ENCODE data around the gene AXDND1.
"Not testable (repeated sequence)": the region's sequence is repeated elsewhere in the genome, so short reads cannot be mapped to it uniquely, and the experiment has no call there.

AXDND1 gene

DNA sequence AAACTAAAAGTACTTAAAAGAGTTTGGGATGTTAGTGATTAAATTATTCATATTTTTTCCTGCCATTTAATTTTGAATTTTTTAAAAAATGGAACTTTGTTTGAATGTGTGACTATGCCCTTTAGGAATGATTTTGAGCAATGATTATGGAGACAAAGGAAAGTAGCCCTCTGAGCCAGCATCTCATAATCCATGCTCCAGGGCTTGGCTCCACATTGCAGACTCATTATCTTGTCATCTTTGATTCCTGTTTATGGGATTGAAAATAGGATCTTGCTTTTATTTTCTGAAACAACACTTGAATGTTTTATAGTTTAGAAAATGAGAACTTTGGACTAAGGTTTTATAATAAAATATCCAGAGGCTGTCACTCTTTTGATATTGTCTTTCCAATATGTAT lies 14.5 kb downstream of the AXDND1 start:
- in situ Hi-C loops (cut with HindIII; ENCODE audit: low pct_unique_long_range_greater_than_20kb, low sequenced_read_pairs): no loop called here
- peak in 1 of 2 experiments; percentile 74 for DNase-seq (ENCODE audit: low read depth in 1 of 2, low spot score in 1 of 2)
- peak; percentile 85 for TF ChIP-seq JUND (IDR thresholded peaks at IDR 0.05; ENCODE audit: low read depth)

DNA sequence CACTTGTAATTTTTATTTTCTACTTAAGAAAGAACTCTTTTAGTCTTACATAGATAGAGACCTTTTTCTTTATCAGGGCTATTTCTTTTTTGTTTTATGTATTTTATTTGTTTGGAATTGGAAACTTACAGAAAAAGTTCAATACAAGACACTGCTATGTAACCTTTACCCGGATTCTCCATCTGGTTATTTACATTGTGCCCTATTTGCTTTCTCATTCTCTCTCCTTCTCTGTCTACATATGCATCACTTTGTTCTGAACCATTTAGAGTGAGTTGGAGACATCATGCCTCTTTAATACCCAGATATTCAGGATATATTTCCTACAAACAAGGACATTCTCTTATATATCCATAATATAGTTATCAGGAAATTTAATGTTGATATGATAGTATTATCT lies 18.3 kb downstream of the AXDND1 start:
- no peak for TF ChIP-seq JUND (IDR thresholded peaks at IDR 0.05; ENCODE audit: low read depth)
- DNase-seq (ENCODE audit: low read depth in 1 of 2, low spot score in 1 of 2): no peak
- in situ Hi-C loops (cut with HindIII; ENCODE audit: low pct_unique_long_range_greater_than_20kb, low sequenced_read_pairs): no loop called here

DNA sequence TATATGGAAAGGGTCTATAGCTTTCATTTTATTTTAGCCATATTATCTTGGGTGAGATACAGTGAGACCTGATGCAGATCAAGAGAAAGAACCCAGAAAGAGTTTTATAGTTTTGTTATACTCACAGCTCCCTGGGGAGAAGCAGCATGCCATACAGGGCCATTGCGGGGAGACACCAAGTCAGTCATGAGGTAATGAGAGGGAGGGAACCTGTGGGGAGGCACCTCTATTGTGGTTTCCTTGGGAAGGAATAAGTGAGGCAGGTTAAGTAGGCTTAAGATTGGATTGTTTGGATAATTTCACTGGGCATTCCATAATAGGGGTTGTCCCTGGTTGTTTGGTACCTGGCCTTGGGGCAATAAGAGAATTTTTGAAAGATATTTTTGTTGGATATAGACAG lies 19.7 kb downstream of the AXDND1 start:
- in situ Hi-C loops (cut with HindIII; ENCODE audit: low pct_unique_long_range_greater_than_20kb, low sequenced_read_pairs): no loop called here
- no peak for TF ChIP-seq JUND (IDR thresholded peaks at IDR 0.05; ENCODE audit: low read depth)

DNA sequence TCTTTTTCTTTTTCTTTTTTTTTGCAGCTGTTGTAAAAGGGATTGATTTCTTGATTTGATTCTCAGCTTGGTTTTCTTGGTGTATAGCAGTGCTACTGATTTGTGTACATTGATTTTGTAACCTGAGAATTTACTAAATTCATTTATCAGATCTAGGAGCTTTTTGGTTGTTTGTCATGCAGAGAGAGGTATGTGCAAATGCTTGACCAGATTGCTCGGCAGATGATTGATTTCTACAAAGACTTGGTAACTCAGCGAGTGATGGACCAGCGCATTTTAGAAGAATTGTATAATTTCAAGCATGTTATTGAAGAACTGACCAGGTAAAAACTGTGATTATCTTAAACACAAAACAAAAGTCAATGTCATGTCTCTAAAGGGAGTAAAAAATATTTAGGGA lies 27.9 kb downstream of the AXDND1 start:
- peak in 1 of 2 experiments; percentile 71 for DNase-seq (ENCODE audit: low read depth in 1 of 2, low spot score in 1 of 2)
- TF ChIP-seq JUND (IDR thresholded peaks at IDR 0.05; ENCODE audit: low read depth): peak; percentile 60; the same call in 1 of the 2 replicates
- in situ Hi-C loops (cut with HindIII; ENCODE audit: low pct_unique_long_range_greater_than_20kb, low sequenced_read_pairs): no loop called here

More for the DNA sequence above, 19.7 kb downstream of the AXDND1 start:
- no peak for DNase-seq (ENCODE audit: low read depth in 1 of 2, low spot score in 1 of 2)

DNA sequence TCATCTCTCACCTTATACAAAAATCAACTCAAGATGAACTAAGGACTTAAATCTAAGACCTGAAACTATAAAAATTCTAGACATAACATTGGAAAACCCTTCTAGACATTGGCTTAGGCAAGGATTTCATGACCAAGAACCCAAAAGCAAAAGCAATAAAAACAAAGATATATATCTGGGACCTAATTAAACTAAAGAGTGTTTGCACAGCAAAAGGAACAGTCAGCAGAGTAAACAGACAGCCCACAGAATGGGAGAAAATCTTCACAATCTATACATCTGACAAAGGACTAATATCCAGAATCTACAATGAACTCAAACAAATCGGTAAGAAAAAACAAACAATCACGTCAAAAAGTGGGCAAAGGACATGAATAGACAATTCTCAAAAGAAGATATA lies 33.6 kb downstream of the AXDND1 start:
- peak; percentile 95 for TF ChIP-seq JUND (IDR thresholded peaks at IDR 0.05; ENCODE audit: low read depth)
- in situ Hi-C loops (cut with HindIII; ENCODE audit: low pct_unique_long_range_greater_than_20kb, low sequenced_read_pairs): not testable (repeated sequence)
- peak in 1 of 2 experiments; percentile 66 for DNase-seq (ENCODE audit: low read depth in 1 of 2, low spot score in 1 of 2)

DNA sequence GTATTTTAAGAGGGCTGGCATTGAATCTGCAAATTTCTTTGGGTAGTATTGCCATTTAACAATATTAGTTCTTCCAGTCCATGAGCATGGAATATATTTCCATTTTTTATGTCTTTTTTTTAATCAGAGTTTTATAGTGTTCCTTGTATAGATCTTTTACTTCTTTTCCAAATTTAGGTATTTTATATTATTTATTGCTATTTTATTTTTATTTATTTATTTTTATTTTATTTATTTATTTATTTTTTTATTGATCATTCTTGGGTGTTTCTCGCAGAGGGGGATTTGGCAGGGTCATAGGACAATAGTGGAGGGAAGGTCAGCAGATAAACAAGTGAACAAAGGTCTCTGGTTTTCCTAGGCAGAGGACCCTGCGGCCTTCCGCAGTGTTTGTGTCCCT lies 52.0 kb downstream of the AXDND1 start:
- in situ Hi-C loops (cut with HindIII; ENCODE audit: low pct_unique_long_range_greater_than_20kb, low sequenced_read_pairs); DNase-seq (ENCODE audit: low read depth in 1 of 2, low spot score in 1 of 2): not testable (repeated sequence)

DNA sequence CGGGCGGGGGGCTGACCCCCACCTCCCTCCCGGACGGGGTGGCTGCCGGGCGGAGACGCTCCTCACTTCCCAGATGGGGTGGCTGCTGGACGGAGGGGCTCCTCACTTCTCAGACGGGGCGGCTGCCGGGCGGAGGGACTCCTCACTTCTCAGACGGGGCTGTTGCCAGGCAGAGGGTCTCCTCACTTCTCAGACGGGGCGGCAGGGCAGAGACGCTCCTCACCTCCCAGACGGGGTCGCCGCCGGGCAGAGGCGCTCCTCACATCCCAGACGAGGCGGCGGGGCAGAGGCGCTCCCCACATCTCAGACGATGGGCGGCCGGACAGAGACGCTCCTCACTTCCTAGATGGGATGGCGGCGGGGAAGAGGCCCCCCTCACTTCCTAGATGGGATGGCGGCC lies 52.9 kb downstream of the AXDND1 start:
- in situ Hi-C loops (cut with HindIII; ENCODE audit: low pct_unique_long_range_greater_than_20kb, low sequenced_read_pairs); DNase-seq (ENCODE audit: low read depth in 1 of 2, low spot score in 1 of 2): not testable (repeated sequence)

DNA sequence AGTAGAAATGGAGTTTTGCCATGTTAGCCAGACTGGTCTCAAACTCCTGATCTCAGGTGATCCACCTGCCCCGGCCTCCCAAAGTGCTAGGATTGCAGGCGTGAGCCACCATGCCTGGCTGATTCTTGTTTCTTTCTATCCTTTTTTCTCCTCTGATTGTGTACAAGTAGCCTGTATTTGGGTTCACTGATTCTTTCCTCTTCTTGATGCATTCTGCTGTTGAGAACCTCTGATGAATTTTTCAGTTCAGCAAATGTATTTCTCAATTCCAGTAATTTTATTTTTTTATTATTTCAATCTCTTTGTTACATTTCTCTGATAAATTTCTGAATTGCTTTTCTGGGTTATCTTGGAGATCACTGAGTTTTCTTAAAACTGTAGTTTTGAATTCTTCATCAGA lies 58.8 kb downstream of the AXDND1 start:
- no peak for DNase-seq (ENCODE audit: low read depth in 1 of 2, low spot score in 1 of 2)
- in situ Hi-C loops (cut with HindIII; ENCODE audit: low pct_unique_long_range_greater_than_20kb, low sequenced_read_pairs): no loop called here
- TF ChIP-seq JUND (IDR thresholded peaks at IDR 0.05; ENCODE audit: low read depth): no peak

DNA sequence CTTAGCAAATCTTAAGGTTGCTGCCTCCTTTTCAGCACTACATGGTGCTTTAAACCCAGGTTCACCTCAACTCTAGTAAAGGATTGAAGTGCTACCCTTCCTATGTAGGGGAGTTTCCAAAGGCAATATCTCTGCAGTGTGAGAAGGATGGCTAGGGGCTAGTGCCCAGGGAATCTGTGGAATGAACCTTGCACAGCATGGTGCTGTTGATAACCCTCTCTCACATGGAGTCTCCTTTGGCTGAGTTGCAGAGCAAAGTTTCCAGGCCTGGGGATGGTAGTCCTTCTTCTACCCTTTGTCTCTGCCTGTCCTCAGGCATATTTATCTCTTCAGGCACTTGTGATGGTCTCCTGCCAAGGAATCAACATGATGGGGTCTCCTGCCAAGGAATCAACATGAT lies 59.4 kb downstream of the AXDND1 start:
- in situ Hi-C loops (cut with HindIII; ENCODE audit: low pct_unique_long_range_greater_than_20kb, low sequenced_read_pairs): no loop called here
- no peak for TF ChIP-seq JUND (IDR thresholded peaks at IDR 0.05; ENCODE audit: low read depth)
- no peak for DNase-seq (ENCODE audit: low read depth in 1 of 2, low spot score in 1 of 2)

DNA sequence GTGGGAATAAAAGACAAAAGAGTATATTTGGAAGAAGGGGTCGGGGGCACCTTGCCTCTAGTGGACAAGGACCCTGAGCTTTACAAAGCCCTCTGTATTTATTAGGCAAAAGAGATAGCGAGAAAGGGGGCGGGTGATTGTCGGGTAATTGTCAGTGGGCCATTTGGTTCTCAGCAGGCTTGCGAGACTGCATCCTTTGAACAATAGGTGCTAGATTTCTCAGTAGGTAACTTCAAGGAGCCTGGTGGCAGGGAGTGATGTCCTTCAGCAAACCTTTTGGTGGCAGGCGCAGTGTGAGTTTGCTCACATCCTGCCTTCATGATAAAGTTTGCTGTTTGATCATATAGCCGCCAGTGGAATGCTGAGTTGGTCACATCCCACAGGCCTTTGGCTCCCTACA lies 71.4 kb downstream of the AXDND1 start:
- no peak for TF ChIP-seq JUND (IDR thresholded peaks at IDR 0.05; ENCODE audit: low read depth)
- no peak for DNase-seq (ENCODE audit: low read depth in 1 of 2, low spot score in 1 of 2)
- in situ Hi-C loops (cut with HindIII; ENCODE audit: low pct_unique_long_range_greater_than_20kb, low sequenced_read_pairs): no loop called here

DNA sequence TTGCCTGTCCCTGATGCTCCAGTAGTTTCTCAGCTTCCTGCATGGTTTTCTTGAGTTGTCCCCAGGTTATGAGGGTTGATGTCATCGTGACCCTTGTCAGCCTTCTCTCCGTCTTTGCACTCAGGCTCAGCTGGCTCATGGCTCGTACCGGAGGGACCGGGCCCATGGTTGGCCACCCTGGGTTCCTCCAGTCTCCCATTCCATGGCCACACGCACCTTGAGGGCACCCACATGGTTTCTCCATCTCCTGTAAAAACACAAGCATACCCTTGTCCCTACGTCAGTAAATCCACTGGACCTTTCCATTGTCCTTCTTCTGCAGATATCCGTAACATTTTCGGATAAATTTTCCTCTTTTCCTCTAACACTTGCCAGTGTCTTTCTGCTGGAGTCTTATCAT lies 73.9 kb downstream of the AXDND1 start:
- in situ Hi-C loops (cut with HindIII; ENCODE audit: low pct_unique_long_range_greater_than_20kb, low sequenced_read_pairs); DNase-seq (ENCODE audit: low read depth in 1 of 2, low spot score in 1 of 2): not testable (repeated sequence)

DNA sequence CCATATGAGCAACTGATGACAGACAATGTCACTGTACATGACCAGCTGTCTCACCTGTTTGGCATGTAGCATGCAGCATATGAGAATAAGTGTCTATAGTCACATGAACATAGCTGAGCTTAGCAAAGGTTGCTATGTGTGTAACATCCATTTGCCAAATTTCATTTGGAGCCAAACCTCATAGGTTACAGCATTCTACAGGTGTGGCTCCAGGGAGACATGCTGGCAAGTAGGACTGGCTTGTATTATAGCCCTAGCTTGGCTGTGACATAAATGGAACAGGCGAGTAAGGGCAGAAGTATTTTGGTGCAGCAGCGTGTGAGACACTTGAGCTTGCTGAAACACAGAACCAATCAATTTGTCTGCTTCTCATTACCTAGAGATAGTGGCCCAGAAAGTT lies 74.5 kb downstream of the AXDND1 start:
- in situ Hi-C loops (cut with HindIII; ENCODE audit: low pct_unique_long_range_greater_than_20kb, low sequenced_read_pairs); DNase-seq (ENCODE audit: low read depth in 1 of 2, low spot score in 1 of 2): not testable (repeated sequence)

DNA sequence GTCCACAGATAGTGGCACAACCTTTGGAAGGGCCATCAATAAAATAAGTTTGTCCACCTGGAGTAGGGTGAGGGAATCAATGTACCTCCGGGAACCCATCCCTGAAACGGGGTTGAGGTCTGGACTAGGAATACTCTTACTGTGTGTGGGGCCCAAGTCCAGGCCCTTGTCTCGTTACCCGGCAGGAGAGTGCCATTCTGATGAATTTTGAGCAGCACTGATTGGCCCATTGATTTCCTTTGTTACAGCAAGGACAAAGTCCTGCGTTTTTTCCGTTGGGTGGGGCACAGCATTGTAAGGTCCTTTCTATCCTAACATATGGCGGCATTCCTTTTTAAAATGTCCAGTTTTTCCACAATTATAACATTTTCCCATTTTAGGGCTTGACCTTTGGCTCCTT lies 75.2 kb downstream of the AXDND1 start:
- no peak for DNase-seq (ENCODE audit: low read depth in 1 of 2, low spot score in 1 of 2)
- no peak for TF ChIP-seq JUND (IDR thresholded peaks at IDR 0.05; ENCODE audit: low read depth)
- in situ Hi-C loops (cut with HindIII; ENCODE audit: low pct_unique_long_range_greater_than_20kb, low sequenced_read_pairs): no loop called here

DNA sequence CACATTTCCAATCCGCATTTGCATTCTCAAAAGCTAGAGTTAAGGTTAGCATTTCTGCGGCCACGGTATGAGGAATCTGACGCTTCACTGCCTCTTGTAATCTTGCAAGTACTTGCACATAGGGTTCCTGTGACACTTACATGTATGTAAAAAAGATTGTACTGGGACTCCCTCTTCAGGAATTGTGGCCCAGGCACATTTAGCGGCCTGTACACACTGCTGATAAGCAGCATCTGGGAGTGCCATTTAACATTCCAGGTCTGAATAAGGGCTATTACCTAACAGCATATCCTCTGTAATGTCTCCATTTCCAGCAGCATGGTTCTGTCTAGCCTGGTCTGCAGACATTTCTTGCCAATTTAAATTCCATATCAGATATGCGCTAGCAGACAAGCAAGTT lies 75.7 kb downstream of the AXDND1 start:
- no peak for DNase-seq (ENCODE audit: low read depth in 1 of 2, low spot score in 1 of 2)
- in situ Hi-C loops (cut with HindIII; ENCODE audit: low pct_unique_long_range_greater_than_20kb, low sequenced_read_pairs): no loop called here
- TF ChIP-seq JUND (IDR thresholded peaks at IDR 0.05; ENCODE audit: low read depth): no peak

DNA sequence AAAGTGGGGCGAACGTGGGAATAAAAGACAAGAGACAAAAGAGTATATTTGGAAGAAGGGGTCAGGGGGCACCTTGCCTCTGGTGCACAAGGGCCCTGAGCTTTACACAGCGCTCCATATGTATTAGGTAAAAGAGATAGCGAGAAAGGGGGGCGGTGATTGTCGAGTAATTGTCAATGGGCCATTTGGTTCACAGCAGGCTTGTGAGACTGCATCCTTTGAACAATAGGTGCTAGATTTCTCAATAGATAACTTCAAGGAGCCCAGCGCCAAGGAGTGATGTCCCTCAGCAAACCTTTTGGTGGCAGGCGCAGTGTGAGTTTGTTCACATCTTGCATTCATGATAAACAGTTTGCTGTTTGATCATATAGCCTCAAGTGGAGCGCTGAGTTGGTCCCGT lies 77.1 kb downstream of the AXDND1 start:
- in situ Hi-C loops (cut with HindIII; ENCODE audit: low pct_unique_long_range_greater_than_20kb, low sequenced_read_pairs); DNase-seq (ENCODE audit: low read depth in 1 of 2, low spot score in 1 of 2): not testable (repeated sequence)
